HFF-Myc (cell line): Measurements from ENCODE around the gene SRSF12.
"Not testable (repeated sequence)": the region's sequence is repeated elsewhere in the genome, so short reads cannot be mapped to it uniquely, and the experiment has no call there.

Experiments used
- DNase-seq: peaks from one replicate; pipeline ENCODE4 v3.0.0-alpha.2; 2011; ENCODE audit warnings: low read depth; ENCODE audit errors: extremely low read depth
- H3K4me3 ChIP-seq: replicated peaks from 2 replicates; pipeline ENCODE4 v1.5.1; 2011; ENCODE audit warnings: low read depth, mild to moderate bottlenecking, control low read depth, low read length
- TF ChIP-seq, protein P1 (sequence below): IDR thresholded peaks from 2 replicates; pipeline ENCODE4 v1.5.1; 2012; ENCODE audit warnings: mild to moderate bottlenecking, low read depth, low read length, control low read depth; ENCODE audit errors: missing control alignments

Gene SRSF12

DNA sequence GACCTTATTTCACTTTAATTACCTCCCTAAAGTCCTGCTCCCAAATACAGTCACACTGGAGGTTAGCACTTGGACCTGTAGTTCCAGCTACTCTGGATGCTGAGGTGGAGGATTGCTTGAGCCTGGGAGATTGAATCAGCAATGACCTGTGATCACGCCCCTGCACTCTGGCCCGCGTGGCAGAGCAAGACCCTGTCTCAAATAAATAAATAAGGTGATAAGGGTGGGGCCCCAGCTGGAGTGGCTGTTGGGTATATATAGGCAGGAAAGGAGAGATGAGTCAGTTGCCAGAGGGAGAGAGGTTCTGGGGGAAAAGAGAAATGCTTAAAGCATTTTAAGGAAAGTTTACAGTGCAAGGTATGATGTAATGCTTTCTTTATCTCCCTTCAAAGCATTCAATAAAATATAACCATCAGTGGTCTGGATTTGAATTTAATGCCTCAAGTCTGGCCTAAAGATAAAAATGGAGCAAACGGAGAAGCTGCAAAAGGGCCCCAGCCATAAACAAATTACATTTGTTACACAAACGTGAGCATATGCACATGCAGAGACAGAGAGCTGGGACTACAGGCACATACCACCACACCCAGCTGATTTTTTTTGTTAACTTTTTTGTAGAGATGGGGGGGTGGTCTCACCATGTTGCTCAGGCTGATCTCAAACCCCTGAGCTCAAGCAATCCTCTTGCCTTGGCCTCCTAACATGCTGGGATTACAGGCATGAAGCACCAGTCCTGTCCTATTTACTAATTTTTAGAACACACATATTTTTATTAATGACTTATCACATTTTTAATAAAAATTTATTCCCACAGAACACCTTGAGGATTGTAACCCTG is 21.9 kb upstream of the SRSF12 start:
- no peak overlapping the region for H3K4me3 ChIP-seq
- DNase-seq = no peak

DNA sequence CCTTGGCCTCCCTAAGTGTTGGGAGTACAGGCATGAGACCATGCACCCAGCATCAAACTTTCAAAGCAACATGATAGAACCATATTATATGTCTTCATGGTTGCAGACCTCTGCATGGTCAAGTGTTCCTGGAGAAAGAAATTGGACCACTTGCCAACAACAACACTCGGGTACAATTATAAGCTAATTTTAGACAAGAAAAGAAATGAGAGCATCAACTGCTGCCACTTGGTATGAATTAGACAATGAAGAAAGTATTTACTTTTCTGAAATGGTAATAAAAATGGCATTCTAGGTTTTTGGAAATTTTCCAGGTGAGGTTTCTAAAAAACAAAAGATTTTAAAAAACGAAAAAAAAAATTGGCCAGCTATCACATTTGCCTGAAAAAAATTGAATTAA is 20.3 kb upstream of the SRSF12 start:
- no peak for DNase-seq
- TF ChIP-seq, protein P1, sequence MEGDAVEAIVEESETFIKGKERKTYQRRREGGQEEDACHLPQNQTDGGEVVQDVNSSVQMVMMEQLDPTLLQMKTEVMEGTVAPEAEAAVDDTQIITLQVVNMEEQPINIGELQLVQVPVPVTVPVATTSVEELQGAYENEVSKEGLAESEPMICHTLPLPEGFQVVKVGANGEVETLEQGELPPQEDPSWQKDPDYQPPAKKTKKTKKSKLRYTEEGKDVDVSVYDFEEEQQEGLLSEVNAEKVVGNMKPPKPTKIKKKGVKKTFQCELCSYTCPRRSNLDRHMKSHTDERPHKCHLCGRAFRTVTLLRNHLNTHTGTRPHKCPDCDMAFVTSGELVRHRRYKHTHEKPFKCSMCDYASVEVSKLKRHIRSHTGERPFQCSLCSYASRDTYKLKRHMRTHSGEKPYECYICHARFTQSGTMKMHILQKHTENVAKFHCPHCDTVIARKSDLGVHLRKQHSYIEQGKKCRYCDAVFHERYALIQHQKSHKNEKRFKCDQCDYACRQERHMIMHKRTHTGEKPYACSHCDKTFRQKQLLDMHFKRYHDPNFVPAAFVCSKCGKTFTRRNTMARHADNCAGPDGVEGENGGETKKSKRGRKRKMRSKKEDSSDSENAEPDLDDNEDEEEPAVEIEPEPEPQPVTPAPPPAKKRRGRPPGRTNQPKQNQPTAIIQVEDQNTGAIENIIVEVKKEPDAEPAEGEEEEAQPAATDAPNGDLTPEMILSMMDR = no peak
- no peak overlapping the region for H3K4me3 ChIP-seq

More for the DNA sequence above, 21.9 kb upstream of the SRSF12 start:
- TF ChIP-seq, protein P1 = no peak

DNA sequence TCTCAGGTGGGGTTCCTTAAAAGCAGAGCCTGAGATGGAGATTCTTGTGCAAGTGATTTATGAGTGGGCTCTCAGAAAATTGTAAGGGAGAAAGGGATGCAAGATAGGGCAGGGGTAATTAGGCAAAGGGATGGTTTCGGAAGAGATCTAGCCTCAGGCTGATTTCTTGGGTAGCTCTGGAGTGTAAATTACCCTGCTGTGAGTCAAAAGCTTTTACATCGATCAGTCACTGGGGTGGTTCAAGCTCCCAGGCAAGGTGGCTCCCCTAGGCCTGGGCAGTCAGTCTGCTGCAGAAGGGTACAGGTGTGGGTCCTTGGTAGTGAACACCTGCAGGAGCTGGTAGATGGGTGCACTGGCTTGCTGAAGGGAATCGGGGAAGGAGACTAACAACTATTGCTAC is 16.9 kb upstream of the SRSF12 start:
- DNase-seq = no peak

GRCh38 chr6:89133981-89134380 is 16.1 kb upstream of the SRSF12 start:
- DNase-seq = no peak
- TF ChIP-seq, protein P1 = no peak

More for the DNA sequence above, 16.9 kb upstream of the SRSF12 start:
- TF ChIP-seq, protein P1 = no peak
- H3K4me3 ChIP-seq = no peak overlapping the region

DNA sequence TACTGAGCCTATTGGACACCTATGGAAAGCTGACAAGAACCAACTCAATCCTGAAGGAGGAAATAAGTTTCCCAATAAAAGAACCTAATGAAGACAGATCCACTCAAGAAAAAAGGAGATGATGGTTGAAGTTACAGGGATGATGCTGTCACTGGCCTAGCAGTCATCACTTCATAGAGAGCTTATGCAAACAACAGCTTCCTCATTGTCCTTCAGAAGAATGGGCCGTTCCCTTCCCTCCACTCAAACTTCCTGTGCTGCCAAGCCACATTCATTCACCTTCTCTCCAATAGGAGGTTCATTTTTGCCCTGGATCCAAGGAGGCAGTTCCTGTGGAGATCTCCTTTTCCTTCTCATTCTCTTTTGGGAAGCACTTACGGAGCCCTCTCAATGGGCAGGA is 14.2 kb upstream of the SRSF12 start:
- DNase-seq = no peak
- no peak overlapping the region for H3K4me3 ChIP-seq
- TF ChIP-seq, protein P1 = no peak

More at GRCh38 chr6:89133981-89134380, 16.1 kb upstream of the SRSF12 start:
- no peak overlapping the region for H3K4me3 ChIP-seq

- no peak overlapping the region for H3K4me3 ChIP-seq
- TF ChIP-seq, protein P1 = no peak
- DNase-seq = no peak
These were observed 13.7 kb upstream of the SRSF12 start for GRCh38 chr6:89131599-89131998.

GRCh38 chr6:89128256-89128671 is 10.4 kb upstream of the SRSF12 start:
- not testable (repeated sequence) for DNase-seq, H3K4me3 ChIP-seq
